Suppressor macrophage treated with lipopolysaccharide for 4 hours (primary cell): ENCODE results near the gene ALDH6A1.

Experiments used
- DNase-seq: peaks from one replicate; pipeline ENCODE4 v3.0.0-alpha.2; 2020

The ALDH6A1 gene

DNA sequence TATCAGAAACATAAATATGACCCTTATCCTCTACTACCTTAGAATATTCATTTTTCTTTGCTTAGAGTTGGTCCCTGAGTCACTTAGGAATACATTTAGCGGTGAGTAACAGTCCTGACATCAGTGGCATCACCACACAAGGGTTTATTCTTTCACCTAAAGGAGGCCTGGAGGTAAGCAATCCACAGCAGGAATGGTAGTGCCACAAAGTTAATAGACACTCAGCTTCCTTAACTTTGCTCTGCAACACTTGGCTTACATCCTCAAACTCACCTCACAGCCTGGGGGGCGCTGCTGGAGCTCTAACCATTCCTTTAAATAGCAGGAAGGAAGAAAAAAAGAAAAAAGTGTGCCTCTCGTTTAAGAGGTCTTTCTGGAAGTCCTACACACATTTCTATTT, 36.0 kb downstream of the ALDH6A1 start:
- no peak for DNase-seq

DNA sequence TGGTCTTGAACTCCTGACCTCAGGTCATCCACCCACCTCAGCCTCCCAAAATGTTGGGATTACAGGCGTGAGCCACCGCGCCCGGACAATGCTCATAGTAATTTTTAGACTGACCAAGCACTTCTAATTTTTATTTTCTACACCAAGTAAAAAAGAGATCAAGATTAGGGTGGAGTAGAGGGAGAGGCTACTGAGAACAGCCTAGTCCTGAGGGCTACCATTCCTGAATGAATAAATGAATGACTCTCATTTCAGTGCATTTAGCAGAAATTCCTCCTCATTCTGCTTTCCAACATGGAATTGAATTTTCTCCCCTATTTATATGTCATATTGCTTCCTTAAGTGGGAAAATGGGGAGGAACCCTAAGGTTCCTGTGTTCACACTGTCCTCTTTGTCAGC, 38.7 kb downstream of the ALDH6A1 start:
- DNase-seq, result no peak

DNA sequence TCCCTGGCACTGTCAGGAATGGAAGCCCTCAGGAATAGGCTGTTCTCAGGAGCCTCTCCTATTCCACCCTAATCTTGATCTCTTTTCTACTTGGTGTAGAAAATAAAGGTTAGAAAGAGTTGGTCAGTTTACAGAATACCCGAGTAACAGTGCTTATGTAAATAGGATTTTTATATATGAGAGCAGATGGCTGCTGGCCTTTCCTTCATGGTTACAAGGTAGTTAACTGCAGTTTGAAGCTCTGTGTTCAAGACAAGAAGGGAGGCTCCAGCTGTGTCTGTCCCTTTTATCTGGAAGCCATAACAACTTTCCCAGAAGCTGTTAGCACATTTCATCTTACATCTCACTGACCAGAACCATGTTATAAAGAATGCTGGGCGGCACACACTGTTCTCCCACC, 42.0 kb downstream of the ALDH6A1 start:
- no peak for DNase-seq

DNA sequence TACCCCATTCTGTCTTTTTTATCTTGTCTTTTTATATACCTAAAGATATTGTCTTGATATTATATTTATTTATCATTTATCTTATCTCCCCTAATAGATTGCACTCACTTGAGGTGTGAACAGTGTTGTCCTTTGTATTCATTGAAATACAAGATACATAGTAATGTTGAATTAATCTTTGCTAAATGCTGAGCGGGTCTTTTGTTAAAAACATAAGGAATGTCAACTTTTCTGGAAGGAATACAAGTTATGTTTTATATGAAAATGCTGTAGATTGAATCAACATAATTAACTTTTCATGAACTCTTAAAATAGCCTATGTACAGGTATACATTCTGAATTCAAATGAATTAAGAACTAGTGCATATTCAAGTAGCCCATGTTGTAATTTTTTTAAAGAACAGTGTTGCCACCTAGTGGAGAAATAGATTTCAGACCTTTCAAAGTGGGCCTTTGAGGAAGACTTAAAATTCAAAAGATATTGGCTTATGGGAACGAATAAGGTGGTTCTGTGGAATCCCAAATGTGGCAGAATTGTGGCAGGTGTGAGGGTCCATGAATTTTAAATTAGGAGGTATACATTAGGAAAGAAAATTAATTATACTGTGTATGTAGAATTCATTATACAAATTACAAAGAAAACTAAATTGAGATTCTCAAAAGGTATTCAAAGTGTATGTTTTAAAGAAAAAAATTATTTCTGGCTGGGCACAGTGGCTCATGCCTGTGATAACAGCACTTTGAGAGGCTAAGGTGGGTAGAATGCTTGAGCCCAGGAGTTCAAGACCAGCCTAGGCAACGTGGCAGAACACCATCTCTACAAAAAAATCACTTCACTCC, 46.0 kb downstream of the ALDH6A1 start:
- peak; percentile 71 for DNase-seq

DNA sequence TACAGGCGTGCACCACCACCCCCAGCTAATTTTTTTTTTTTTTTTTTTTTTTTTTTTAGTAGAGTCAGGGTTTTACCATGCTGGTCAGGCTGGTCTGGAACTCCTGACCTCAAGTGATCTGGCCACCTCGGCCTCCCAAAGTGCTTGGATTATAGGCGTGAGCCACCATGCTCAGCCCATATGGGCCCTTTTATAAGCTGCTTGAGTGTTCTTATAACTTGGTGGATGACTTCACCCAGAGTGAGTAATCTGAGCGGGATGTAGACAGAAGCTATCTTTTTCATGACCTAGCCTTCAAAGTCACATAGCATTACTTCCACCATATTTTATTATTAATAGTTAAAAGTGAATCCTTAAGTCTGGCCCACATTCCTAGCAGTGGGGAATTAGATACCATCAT, 48.7 kb downstream of the ALDH6A1 start:
- DNase-seq, result no peak

DNA sequence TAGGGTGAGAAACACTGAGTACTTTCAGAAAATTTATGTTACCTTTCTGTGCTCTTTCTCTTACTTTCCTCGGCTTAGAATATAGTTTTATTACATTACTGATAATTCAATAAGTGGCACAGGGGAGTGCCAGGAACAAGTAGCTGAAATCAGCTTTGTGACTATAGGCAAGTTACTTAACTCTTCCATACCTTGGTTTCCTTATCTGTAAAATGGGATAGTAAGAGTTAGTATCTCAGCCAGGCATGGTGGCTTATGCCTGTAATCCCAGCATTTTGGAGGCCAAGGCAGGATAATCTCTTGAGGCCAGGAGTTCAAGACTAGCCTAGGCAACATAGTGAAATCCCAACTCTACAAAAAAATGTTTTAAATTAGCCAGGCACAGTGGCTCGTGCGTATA, 49.7 kb downstream of the ALDH6A1 start:
- no peak for DNase-seq

DNA sequence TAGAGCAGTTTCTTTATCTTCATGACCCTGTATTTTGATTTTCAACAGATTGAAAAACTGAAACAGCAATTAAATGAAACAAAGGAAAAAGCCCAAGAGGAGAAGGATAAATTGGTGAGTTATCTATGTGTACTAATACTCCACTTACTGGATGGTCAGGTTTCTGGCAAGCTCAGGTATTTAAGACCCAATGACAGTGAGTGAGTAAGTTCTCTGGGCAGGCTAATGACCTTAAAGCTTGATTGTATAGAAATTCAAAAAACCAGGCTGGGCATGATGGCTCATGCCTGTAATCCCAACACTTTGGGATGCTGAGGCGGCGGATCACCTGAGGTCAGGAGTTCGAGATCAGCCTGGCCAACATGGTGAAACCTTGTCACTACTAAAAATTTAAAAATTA, 55.1 kb downstream of the ALDH6A1 start:
- DNase-seq, result no peak

DNA sequence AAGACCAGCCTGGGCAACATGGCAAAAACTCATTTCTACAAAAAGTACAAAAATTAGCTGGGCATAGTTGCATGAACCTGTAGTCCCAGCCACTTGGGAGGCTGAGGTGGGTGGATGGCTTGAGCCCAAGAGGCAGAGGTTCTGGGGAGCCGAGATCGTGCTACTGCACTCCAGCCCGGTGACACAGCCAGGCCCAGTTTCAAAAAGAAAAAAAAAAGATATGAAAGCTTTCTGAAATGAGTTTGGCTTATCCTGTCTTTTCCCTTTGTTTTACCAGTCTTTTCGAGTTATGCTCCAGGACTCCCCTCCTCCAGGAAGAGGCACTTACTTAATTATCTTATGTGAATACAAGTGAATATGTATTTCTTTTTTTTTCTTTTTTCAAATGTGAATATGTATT, 61.9 kb downstream of the ALDH6A1 start:
- no peak for DNase-seq

DNA sequence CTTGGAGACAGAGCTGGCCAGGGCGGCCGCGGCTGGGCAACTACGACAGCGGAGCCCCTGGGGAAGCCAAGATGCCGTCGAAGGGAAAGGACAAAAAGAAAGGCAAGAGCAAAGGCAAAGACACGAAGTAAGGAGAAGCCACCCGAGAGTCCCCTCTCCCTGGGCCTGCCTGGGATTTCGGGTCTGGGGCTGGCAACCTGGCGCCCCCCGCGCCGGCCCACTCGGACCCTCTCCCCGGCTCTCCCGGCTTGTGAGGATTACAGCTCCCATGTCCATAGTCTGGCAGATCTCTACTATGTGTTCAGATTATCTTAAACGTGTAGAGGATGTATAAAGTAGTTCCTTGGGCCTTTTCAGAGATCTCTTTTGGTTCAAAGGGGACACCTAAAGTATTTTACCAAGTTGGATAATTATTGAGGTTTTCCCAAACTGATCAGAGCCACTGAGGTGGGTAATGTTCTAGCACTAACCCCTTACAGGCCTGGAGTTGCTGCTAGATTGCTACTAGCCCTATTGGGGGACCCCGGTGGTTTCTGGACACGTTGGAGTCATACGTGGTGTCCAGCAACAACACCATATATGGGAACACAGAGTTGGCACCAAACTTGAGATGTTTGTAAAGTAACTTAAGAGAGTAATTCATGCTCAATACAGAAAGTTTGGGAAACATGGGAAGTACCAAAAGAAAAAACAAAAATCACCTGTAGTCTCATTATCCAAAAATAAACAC, 64.7 kb downstream of the ALDH6A1 start:
- DNase-seq, result no peak

DNA sequence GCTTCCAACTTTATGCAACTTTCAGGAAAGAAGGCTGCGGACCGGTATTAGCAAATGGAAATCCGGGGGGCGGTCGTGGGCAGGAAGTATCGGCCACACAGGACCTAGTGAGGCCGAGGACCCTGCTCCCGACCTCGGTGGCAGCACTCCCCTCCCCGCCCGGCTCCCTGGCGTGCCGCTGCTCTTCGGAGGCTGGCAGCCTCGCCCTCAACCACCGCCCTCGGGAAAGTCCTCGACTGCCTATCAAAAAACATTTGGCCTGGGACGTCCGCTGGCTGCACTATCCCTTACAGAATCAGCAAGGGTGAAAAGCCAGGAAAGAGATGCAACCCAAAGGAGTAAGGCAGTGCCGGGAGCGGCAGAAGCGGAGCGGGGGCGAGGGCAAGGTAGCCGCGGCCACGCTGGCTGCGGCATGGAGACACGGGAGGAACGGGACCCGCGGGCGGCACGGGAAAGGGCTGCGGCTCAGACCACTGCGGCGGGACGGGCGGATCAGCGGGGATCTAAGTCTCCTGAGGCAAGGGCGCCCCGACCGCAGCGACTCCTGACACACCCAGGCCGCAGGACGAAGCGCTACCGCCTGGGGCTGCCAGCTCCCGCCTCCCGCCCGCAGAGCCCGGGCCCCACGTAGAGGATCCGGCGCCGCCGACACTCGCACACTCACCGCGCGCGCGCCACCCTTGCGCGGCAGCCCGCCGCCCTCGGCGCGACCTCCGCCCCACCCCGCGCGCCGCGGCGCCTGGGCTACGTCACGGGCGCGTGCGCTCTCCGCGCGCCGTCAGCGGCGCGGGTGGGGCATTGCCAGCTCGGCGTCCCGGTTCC, 65.5 kb downstream of the ALDH6A1 start, which contains the start of the genes BBOF1 and ENTPD5:
Gene BBOF1 (plus strand): TSS at position 764 of the 822 bp plus-strand sequence. CDS start 130 bp downstream, outside the sequence.
Gene ENTPD5 (minus strand): TSS at position 703 of the 822 bp plus-strand sequence. CDS start 31,186 bp downstream, outside the sequence.
- peak; percentile 96 for DNase-seq

DNA sequence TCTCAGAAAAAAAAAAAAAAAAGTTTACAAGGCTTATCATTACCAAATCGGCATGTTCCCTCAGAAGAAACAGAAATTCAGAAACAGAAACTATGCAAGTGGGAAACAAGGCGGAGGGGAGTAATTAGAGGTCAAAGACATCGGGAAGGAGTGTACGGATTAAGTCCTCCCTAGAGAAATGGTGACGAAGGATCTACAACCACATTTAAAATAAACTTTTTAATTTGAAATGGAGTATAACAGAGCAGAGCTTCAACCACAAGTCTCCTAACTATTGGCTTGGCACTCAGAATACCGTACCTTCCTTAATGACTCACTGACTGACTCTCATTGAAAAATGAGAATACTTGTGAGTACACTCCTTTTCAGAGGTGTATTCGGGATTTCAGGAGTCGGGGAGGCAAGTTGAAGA, 66.1 kb downstream of the ALDH6A1 start:
- DNase-seq, result peak; percentile 81

DNA sequence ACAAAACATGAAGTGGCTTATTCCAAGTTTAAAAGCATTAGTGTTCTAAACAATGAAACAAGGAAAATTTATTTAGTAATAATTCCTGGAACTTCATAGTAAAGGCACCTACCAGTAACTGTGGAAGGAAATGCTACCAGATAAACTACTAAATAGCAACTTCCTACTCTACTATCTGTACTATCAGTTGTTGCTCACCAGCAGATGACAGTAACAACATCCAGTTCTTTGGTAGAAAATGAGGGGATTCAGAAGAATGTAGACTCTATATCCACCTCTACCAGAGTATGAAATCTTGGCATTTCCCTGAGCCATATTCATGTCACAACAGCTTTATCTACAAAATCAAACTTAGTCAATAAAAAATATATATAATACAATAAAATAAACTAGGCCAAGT, 68.3 kb downstream of the ALDH6A1 start:
- no peak for DNase-seq

DNA sequence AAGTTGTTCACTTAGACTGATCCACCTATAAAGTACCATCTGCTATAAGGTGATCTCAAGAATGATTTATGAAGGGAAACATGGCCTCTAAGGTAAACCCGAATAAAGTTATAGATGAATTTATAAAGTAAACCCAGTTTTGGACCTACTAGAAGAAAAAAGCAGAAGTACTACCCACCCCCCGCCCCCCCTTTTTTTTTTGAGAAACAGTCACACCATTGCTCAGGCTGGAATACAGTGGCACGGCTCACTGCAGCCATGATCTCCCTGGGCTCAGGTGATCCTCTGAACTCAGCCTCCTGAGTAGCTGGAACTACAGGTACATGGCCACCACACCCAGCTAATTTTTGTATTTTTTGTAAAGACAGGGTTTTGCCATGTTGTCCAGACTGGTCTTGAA, 69.1 kb downstream of the ALDH6A1 start:
- DNase-seq, result no peak

DNA sequence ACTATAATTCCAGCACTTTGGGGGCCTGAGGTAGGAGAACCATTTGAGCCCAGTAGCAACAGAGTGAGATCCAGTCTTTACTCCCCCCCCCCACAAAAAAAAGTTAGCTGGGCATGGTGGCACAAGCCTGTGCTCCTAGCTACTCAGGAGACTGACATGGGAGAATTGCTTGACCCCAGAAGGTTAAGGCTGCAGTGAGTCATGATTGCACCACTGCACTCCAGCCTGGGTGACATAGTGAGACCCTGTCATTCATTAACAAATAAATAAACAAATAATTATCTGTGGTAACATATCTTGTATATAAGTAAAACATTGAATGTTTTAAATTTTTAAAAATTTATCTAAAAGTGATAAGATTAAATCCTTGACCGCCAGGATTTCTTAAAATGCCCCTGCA, 70.0 kb downstream of the ALDH6A1 start:
- DNase-seq, result peak; percentile 24

DNA sequence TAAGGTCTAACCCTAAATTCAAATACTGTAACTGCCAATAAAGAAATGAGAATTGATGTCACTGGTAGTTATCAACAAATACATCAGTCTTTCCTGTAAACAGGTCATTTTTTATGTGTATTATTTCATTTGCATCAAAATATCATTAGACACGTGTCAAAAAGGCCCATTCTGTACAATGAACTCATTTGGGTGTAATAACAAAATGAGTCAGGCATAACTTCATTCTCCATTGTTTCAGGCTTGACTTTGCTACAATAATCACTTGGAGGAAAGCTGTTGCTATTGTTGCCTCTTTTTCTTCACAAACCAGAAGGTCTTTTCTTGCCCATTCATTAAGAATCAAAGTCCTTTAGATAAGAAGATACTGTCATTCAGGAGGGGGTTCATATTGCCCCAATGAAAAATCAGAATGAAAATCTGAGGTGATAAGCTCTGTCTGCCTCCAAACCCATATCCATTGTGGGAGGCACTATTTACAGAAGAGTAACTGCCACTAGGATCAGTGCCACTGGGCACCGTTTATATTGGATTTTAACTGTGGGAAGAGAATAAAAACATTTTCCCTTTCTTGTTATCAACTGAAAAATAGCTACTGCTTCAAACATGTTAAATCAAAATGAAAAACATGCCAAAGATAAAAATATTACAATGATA, 75.3 kb downstream of the ALDH6A1 start:
- DNase-seq, result no peak
